Endothelial cell of umbilical vein (primary cell): ENCODE data around the gene S1PR5. TPM values are rescaled to one million over a fixed set of nuclear protein-coding genes. Genes with fewer than 3 reads are reported as not detected.
A peak's percentile ranks its signal among the peaks of the same experiment; 100 is the strongest.

Experiments
- BruUV-seq: library from RNA; stranded (reverse); fragments of 400-500 nt; replicated peaks from 2 replicates; lab custom pipeline; 2021; lab: Mats Ljungman, UMichigan
- CTCF ChIA-PET: fragments of 300-600, 350-600 bp; sonication (Branson Sonifier 250); formaldehyde crosslinking; loops from one replicate; lab custom pipeline; 2021; ENCODE audit warnings: antibody characterized with exemption, inconsistent platforms; lab: Charles Lee
- POLR2A ChIA-PET: fragments of 300-600, 350-600 bp; sonication (Branson Sonifier 250); formaldehyde crosslinking; loops from one replicate; lab custom pipeline; 2021; ENCODE audit warnings: antibody characterized with exemption, inconsistent platforms; lab: Charles Lee
- DNase-seq: peaks from one replicate; pipeline ENCODE4 v3.0.0-alpha.2; 2011; ENCODE audit warnings: low read depth, low spot score
- FAIRE-seq: peaks from 2 replicates; lab custom pipeline; 2011; peaks lifted over from hg19 to GRCh38; lab: Jason Lieb, UNC
- H2AFZ ChIP-seq: 2 replicates; pipeline ENCODE4 v1.6.0; 2012; ENCODE audit warnings: low read depth, low read length, control low read depth, inconsistent platforms
- H3K27ac ChIP-seq: 2 replicates; pipeline ENCODE4 v1.5.1; 2011; ENCODE audit warnings: low read depth, mild to moderate bottlenecking, control low read depth, low read length, moderate library complexity; ENCODE audit not compliant: insufficient read depth
- H3K27me3 ChIP-seq, 2 experiments: 2 replicates each; pipeline versions ENCODE4 v1.6.0 to v1.6.1; 2011; ENCODE audit warnings: low read length in 2 of 2, mixed read lengths in 1 of 2; ENCODE audit not compliant: control insufficient read depth in 2 of 2, insufficient read depth in 2 of 2
- H3K36me3 ChIP-seq, 2 experiments: 2 replicates in 1 of 2; 3 replicates in 1 of 2; pipeline ENCODE4 v1.5.1; 2011; ENCODE audit warnings: low read length in 2 of 2, mild to moderate bottlenecking in 1 of 2, moderate library complexity in 1 of 2; ENCODE audit not compliant: control insufficient read depth in 2 of 2, insufficient read depth in 2 of 2; ENCODE audit errors: extremely low read depth in 1 of 2
- H3K4me1 ChIP-seq: 3 replicates; pipeline ENCODE4 v1.5.1; 2011; ENCODE audit warnings: mild to moderate bottlenecking, low read length; ENCODE audit not compliant: control insufficient read depth, insufficient read depth; ENCODE audit errors: extremely low read depth
- H3K4me2 ChIP-seq: 2 replicates; pipeline ENCODE4 v1.6.1; 2011; ENCODE audit warnings: low read length, control low read depth, mixed read lengths; ENCODE audit not compliant: insufficient read depth
- H3K4me3 ChIP-seq, 3 experiments: fragments of 200-600 bp in 1 of 3; sonication (generic), shearing (Covaris generic) in 1 of 3; replicated peaks in 1 of 3; 2 replicates each; pipeline ENCODE4 v1.5.1; 2011 to 2016; ENCODE audit warnings: control low read depth in 3 of 3, low read length in 3 of 3, mild to moderate bottlenecking in 2 of 3, inconsistent platforms in 1 of 3, low read depth in 1 of 3, moderate library complexity in 1 of 3; ENCODE audit not compliant: insufficient read depth in 1 of 3
- H3K79me2 ChIP-seq: 2 replicates; pipeline ENCODE4 v1.6.0; 2012; ENCODE audit warnings: low read length, inconsistent platforms; ENCODE audit not compliant: control insufficient read depth, insufficient read depth
- H3K9ac ChIP-seq: replicated peaks from 2 replicates; pipeline ENCODE3; 2011; ENCODE audit warnings: low read length, control low read depth; ENCODE audit not compliant: insufficient read depth; ENCODE audit errors: extremely low read depth
- H3K9me1 ChIP-seq: replicated peaks from 3 replicates; pipeline ENCODE4 v1.6.0; 2011; ENCODE audit warnings: mild to moderate bottlenecking, low read length; ENCODE audit not compliant: control insufficient read depth, insufficient read depth; ENCODE audit errors: extremely low read depth
- H3K9me3 ChIP-seq: replicated peaks from 2 replicates; pipeline ENCODE4 v1.5.1; 2012; ENCODE audit warnings: low read length, inconsistent platforms; ENCODE audit not compliant: control insufficient read depth, insufficient read depth
- H4K20me1 ChIP-seq: replicated peaks from 2 replicates; pipeline ENCODE3; 2011; ENCODE audit warnings: mild to moderate bottlenecking, low read length; ENCODE audit not compliant: control insufficient read depth, insufficient read depth; ENCODE audit errors: extremely low read depth
- CTCF ChIP-seq, 2 donors: IDR thresholded peaks; 1 replicate in 1 of 2; 2 replicates in 1 of 2; pipeline ENCODE4 v1.5.1; 2011; ENCODE audit warnings: low read length in 2 of 2, mild to moderate bottlenecking in 2 of 2, moderate library complexity in 2 of 2, control low read depth in 1 of 2, inconsistent platforms in 1 of 2, low read depth in 1 of 2; ENCODE audit not compliant: insufficient read depth in 1 of 2; ENCODE audit errors: extremely low read depth in 1 of 2
- GATA2 ChIP-seq: IDR thresholded peaks from 2 replicates; pipeline ENCODE4 v1.7.0; 2011; ENCODE audit warnings: low read depth, mild to moderate bottlenecking, moderate library complexity, mixed read lengths, low read length; ENCODE audit not compliant: insufficient read length, insufficient read depth
- MAX ChIP-seq: IDR thresholded peaks from 2 replicates; pipeline ENCODE4 v1.6.1; 2011; ENCODE audit not compliant: insufficient read depth, insufficient read length
- MYC ChIP-seq: IDR thresholded peaks from one replicate; pipeline ENCODE4 v1.6.1; 2011; ENCODE audit warnings: mild to moderate bottlenecking, low read depth, low read length
- POLR2AphosphoS5 ChIP-seq: IDR thresholded peaks from 2 replicates; pipeline ENCODE4 v1.6.1; 2012; ENCODE audit warnings: low read depth, mild to moderate bottlenecking, control low read depth, low read length, moderate library complexity; ENCODE audit not compliant: insufficient read depth
- dilution Hi-C: fragments of 300-500 bp; cut with MboI; formaldehyde crosslinking; loops from one replicate; pipeline ENCODE4 v1.15.0; 2019; ENCODE audit warnings: low sequenced_read_pairs; ENCODE audit not compliant: extremely low pct_ligation_motif_present
- intact Hi-C: fragments of 100-400 bp; cut with micrococcal nuclease; formaldehyde crosslinking; loops from one replicate; pipeline ENCODE4 v1.10.0; 2022
- polyA plus RNA-seq, 4 experiments: library from polyadenylated mRNA; depleted of rRNA in 3 of 4; stranded (reverse) in 3 of 4; unstranded in 1 of 4; fragments of >200 nt; gene quantifications; 2 replicates each; pipeline versions ENCODE4 v1.2.1 to v1.2.3, GENCODE V29; 2011 to 2012; ENCODE audit warnings: missing spikeins in 1 of 4
- total RNA-seq: library from RNA; stranded (reverse); gene quantifications from 2 replicates; pipeline ENCODE4 v1.2.3, GENCODE V29; 2021

The S1PR5 gene
- total and polyA plus RNA-seq, 2 donors (not counting 3 experiments of a cell fraction or from before 2014, with no cell fraction given) = not detected

DNA sequence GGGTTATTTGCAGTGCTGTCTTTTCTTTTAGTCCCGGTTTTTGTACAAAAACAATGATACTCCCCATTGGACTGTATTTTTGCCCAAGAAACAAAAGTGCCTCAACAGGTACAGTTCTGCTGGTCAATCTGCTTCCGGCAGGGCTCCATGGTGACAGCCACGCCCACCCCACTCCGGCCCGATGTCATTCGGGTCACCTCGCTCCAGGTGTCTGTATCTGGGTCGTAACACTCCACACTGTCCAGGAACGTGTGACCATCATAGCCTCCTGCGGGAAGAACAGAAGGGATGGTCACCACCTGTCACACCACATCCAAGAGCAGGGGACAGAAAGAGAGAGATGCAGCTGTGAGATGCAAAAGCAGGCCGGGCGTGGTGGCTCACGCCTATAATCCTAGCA, 30.7 kb downstream of the S1PR5 start:
- H2AFZ ChIP-seq = no peak overlapping the region
- TF ChIP-seq POLR2AphosphoS5 = no peak

DNA sequence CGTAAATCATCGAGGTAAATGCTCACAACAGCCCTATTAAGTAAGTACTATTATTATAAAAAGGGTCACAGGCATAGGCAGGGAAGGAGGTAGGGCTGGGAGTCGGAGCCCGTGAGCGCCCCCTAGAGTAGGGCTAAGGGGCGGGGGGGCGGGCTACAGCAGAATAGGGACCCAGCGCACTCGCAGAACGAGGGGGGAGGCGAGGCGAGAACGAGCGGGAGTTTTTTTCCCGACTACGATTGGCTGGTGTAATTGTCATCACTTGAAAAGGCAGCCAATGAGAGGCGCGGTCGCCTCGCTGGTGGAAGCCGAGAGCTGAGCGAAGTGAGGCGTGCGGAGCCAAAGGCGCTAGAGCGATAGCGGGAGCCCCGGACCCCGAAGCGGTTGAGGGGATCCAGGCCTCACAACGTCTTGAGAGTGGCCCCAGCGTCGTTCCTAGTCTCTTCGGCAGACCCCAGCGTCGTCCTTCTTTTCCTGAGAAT, 38.3 kb downstream of the S1PR5 start:
- peak overlapping the region; percentile 88 for H2AFZ ChIP-seq
- H3K4me3 ChIP-seq = peak overlapping the region in 1 of 3 experiments; percentile 11
- dilution Hi-C loops (no loop called here), intact Hi-C loops (loop anchor here (2.0 to 10.0 kb wide), 2 partner anchors 74 to 216 kb away; no protein-coding TSS in a partner anchor)
- POLR2A ChIA-PET = interaction anchor here (0.6 to 0.8 kb wide), 2 partner anchors 33 to 47 kb away, joined by 3 to 4 read pairs; no protein-coding TSS in a partner anchor
- H3K9me1 ChIP-seq = no peaks in the 10 kb centered on the region
- no peak overlapping the region for H3K27ac ChIP-seq
- H3K9me3 ChIP-seq = no peaks in the 10 kb centered on the region
- peak overlapping the region; percentile 56 for H3K4me2 ChIP-seq
- H3K27me3 ChIP-seq = no peaks in the 10 kb centered on the region
- no TSS peak for BruUV-seq
- H3K9ac ChIP-seq = no peak overlapping the region
- peak; percentile 95 for DNase-seq
- H4K20me1 ChIP-seq = no peaks in the 10 kb centered on the region
- H3K36me3 ChIP-seq = no peaks in the 10 kb centered on the region
- TF ChIP-seq MAX = peak; percentile 55
- peak in 1 of 2 donors; percentile 71 for TF ChIP-seq CTCF (IDR thresholded peaks at IDR 0.05; ENCODE audit: extremely low read depth in 1 of 2, insufficient read depth in 1 of 2, low read depth in 1 of 2, low read length in 2 of 2)
- no peak for TF ChIP-seq MYC
- no peak for TF ChIP-seq GATA2
- peak; percentile 85 for FAIRE-seq
- H3K4me1 ChIP-seq = peaks cover 7% of the 10 kb centered on the region
- CTCF ChIA-PET = interaction anchor here (0.6 to 2.3 kb wide), 30 partner anchors 9 to 386 kb away, joined by 3 to 22 read pairs (median 4); partner anchors contain the start of genes CDC37 and DNM2
- H3K79me2 ChIP-seq = no peaks in the 10 kb centered on the region

More for the DNA sequence above, 30.7 kb downstream of the S1PR5 start:
- peaks cover 13% of the 10 kb centered on the region for H3K79me2 ChIP-seq
- no peaks in the 10 kb centered on the region for H3K27me3 ChIP-seq
- no peaks in the 10 kb centered on the region for H4K20me1 ChIP-seq
- H3K4me2 ChIP-seq = no peak overlapping the region
- no peaks in the 10 kb centered on the region for H3K9me3 ChIP-seq
- dilution Hi-C loops = no loop called here
- H3K9ac ChIP-seq = no peak overlapping the region
- DNase-seq = no peak
- H3K9me1 ChIP-seq = no peaks in the 10 kb centered on the region
- no peaks in the 10 kb centered on the region for H3K4me1 ChIP-seq
- POLR2A ChIA-PET = no interaction called here
- peaks cover 5 to 20% of the 10 kb centered on the region in 2 experiments for H3K36me3 ChIP-seq
- no peak overlapping the region for H3K27ac ChIP-seq
- FAIRE-seq = no peak
- intact Hi-C loops = no loop called here
- no TSS peak for BruUV-seq
- no peak overlapping the region for H3K4me3 ChIP-seq
- CTCF ChIA-PET = interaction anchor here (2.8 kb wide), 1 partner anchor 8 kb away, joined by 12 read pairs; no protein-coding TSS in a partner anchor
